GM19328 (cell line): Measurements from ENCODE around the gene KIF13A.
"Not testable (repeated sequence)": the region's sequence is repeated elsewhere in the genome, so short reads cannot be mapped to it uniquely, and the experiment has no call there.

Source experiments
- ATAC-seq: cut with Tn5 transposase; IDR thresholded peaks from one replicate; pipeline ENCODE4 v1.9.1; 2021; ENCODE audit warnings: mild to moderate bottlenecking, moderate library complexity; ENCODE audit not compliant: unreplicated experiment

Gene KIF13A

DNA sequence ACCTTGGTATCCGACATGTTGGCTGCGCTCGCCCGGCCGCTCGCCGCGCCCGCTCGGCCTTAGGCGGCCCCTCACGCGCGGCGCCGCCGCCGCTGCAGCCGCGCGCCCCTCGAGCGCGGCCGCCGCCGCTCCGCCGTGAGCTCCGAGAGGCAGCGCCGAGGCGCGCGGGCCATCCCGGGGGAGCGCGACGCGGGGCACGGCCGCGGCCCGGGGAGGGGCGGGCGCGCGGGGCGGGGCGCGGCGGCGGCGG lies at the start of gene KIF13A:
TSS of gene KIF13A (minus strand) at position 189 of the 250 bp plus-strand sequence. CDS start at position 17, 172 bp downstream.
- peak; percentile 26 for ATAC-seq

DNA sequence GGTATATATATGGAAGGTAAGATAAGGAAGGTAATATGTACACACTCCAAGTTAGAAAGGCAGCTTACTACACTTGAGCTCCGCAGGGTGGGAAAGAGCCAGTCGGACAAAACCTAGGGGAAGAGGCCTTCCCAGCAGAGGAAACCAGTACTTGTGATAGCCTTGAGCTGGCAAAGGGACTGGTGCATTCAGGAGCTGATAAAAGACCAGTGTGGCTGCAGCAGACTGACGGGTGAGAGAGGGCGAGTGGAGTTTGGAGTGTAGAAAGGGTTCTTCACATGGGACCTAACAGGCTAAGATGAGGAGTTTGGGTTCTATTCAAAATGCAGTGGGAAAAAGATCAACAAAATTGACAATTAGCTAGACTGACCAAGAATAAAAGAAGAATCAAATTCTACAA lies 49.3 kb upstream of the KIF13A start:
- ATAC-seq: no peak

DNA sequence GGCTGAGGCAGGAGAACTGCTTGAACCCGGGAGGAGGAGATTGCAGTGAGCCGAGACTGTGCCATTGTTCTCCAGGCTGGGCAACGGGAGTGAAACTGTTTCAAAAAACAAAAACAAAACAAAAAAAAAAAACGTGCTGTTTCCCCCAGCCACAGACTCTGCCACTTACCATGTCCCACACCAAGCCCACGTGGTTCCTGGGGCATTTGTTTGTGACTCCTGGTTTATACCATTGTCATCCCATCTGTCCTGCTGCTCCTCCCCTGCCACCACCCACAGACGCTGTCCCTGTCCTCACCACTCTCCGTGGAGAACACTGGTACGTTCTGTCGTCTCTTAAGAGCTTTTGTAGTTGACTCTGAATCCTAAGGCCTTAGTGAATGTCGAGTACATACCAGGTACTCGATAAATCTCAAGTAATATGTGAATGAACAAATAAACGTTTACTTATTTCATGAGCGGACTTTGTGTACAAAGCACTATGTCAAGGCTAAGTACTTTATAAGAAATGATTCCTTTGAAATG lies 48.0 kb upstream of the KIF13A start:
- ATAC-seq: no peak

DNA sequence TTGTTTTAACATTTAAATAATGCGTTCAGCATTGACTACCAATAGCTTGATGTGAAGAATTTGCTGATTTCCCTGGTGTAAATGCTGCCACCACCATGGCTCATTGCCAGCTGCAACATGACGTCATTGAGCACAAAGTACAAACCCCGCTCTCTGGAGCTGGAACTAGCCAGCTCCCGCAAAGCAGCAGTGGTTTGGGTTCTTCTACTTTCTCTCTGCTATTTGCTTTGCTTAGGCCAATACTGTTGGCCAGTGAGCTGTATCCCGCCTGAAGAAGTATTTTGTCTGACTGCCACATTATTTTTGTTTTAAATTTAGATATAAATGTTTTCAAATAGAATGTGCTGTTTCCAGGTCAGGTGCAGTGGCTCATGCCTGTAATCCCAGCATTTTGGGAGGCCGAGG lies 47.4 kb upstream of the KIF13A start:
- no peak for ATAC-seq

DNA sequence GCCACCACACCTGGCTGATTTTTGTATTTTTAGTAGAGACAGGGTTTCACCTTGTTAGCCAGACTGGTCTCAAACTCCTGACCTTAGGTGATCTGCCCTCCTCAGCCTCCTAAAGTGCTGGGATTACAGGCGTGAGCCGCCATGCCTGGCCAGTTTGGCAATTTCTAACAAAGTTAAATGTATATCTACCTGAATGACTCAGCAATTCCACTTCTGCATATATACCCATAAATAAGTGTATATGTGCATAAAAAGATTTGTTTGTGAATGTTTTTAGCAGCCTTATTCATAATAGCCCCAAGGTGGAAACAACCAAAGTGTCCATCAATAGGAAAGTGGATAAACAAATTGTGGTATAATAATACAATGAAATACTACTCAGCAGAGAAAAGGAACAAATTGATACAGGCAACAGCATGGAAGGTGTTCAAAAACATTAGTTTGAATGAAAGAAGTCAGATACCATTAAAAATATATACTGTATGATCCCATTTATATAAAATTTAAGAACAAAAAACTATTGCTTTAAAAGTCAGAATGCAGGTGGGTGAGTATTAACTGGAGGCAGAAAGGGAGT lies 44.3 kb upstream of the KIF13A start:
- no peak for ATAC-seq

DNA sequence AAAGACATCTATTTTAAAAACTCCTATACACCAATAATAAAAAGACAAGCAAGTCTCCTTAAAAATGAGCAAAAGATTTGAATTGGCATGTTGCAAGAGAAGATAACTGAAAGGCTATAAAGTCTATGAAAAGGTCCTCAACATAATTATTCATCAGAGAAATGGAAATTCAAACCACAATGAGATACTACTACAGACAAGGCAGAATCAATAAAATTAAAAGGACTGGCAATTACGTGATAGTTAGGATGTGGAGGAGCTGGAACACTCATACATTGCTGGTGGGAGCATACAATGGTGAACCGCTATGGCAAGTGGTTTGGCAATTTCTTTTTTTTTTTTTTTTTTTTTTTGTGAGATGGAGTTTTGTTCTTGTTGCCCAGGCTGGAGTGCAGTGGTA lies 43.8 kb upstream of the KIF13A start:
- ATAC-seq: no peak

DNA sequence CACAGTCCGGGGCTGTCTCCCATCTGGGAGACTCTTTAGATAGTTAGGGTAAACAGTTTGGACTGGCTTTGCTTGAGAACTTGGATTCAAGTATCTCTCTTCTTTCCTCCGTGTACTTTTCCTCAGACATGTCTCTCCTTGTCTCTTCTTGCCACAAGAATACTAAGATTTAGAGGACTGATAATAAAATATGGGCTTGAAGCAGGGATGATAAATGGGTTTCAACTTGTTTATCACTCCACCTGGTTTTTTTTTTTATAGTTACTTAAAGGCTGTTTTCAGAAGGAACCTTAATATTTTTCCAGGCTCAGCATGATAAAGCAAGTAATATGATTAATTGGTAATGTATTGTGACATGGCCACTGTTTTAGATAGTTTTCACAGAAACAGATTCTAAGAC lies 40.9 kb upstream of the KIF13A start:
- no peak for ATAC-seq

DNA sequence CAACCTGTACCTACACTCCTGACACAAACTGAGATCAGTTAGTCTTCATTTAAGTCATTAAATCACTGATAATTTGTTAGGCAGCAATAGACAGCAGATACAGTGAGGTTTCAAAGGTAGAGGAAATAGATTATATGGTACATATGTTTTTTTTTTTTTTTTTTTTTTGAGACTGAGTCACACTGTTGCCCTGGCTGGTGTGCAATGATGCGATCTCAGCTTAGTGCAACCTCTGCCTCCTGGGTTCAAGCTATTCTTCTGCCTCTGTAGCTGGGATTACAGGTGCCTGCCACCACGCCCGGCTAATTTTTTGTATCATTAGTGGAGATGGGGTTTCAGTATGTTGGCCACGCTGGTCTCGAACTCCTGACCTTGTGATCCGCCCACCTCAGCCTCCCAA lies 38.2 kb upstream of the KIF13A start:
- ATAC-seq: no peak

DNA sequence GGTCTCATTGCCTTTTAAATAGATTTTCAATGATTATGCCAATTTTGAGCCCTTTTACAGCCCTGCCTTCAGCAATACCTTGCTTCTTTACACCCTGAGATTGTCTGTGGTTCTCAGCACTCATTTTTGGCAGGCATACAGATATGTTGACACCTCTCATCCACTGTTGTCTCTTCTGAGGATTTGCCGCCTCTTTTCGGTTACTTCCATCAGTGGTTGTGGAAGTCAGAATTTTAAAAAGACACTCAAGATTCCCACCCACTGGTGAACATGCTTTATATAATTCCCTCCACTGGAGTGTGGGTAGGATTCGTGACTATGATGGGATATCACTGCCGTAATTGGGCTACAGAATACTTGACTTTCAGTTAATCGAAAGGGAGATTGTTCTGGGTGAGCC lies 37.4 kb upstream of the KIF13A start:
- ATAC-seq: no peak

DNA sequence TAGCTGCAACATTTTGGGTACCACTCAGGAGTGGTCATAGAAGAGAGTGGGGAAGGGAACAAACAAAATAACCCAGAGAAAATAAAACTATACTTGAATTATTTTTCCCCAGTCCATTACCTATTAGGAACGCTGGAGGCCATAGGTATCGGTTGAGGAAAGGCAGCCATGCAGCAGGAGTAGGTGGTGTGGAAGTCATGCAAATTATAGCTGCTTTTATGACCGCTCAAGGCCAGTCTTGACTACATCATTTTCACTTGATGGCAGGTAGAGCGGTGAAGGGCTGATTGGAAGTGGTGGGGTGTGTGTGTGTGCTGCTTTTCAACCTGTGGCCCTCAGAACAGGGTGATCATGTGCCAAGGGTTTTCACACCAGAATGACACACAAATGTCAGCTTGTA lies 36.5 kb upstream of the KIF13A start:
- ATAC-seq: no peak

DNA sequence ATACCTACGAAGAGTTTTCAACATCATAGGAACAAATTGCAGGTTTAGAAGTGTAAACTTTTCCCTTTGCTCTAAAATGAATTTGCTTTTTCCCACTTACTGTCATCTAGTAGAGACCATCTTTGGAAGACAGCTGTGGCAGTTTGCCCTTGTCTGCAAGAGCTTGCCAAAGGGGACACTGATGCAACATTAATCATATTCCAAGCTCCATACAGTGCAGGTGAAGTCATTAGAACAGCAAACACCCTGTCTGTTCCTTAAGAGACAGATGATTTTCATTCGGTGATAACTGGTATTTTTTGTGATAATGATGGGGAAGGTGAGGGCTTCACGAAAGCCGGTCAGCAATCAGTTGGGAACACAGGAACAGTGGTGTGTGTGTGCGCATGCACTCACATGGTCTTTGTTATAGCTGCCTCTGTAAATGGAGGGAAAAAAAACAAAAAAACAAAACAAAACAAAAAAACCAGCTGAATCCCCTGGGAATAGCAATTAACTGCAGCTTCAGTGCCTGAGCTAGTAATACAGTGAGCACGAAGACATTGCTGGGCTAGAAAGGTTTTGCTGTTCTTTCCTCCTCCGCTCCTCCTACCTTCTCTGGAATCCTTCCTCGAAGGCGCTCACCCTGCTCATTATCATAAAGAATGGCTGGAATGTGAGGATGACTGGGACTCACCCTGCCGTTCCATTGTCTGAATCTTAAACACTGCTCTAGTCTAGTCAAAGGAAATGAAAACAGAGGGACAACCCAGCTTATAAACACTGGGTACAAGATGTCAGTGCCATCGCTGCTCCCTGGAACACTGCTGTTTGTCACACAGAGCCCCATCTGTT lies 35.2 kb upstream of the KIF13A start:
- ATAC-seq: no peak

DNA sequence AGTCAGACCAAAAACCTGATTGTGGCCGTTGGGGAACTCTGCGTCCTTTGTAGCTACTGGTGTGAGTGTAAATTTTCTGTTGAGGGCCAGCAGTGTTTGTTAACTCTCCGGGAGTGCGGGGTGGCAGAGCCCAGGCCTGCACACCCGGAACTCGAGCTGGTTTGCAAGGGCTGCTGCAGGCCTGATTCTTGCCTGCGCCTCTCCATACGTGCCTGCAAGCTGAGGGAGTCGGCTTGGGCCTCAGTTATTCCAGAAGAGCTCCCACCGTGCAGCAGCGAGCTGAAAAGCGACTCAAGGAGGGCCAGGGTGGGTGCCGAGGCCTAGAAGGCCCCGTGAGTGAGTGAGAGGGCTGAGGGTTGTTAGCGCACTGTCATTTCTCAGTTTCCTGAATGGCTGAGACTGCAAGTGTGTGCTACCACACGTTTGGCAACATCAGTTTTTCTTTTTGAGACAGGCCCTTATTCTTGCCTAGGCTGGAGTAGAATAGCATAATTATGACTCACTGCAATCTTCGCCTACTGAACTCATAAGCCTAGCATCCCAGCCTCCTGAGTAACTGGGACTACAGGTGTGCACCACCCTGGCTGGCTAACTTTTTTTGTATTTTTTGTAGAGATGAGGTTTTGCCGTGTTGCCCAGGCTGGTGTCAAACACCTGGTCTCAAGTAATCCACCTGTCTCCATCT lies 33.9 kb upstream of the KIF13A start:
- ATAC-seq: no peak

DNA sequence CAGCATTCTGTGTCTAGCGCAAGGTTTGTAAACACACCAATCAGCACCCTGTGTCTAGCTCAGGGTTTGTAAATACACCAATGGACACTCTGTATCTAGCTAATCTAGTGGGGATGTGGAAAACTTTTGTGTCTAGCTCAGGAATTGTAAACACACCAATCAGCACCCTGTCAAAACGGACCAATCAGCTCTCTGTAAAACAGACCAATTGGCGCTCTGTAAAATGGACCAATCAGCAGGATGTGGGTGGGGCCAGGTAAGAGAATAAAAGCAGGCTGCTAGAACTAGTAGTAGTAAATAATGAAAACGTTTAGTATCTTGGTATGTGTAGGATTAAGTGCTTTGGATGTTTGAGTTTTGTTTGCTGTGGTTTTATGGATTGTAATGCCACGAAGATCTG lies 33.1 kb upstream of the KIF13A start:
- ATAC-seq: not testable (repeated sequence)

DNA sequence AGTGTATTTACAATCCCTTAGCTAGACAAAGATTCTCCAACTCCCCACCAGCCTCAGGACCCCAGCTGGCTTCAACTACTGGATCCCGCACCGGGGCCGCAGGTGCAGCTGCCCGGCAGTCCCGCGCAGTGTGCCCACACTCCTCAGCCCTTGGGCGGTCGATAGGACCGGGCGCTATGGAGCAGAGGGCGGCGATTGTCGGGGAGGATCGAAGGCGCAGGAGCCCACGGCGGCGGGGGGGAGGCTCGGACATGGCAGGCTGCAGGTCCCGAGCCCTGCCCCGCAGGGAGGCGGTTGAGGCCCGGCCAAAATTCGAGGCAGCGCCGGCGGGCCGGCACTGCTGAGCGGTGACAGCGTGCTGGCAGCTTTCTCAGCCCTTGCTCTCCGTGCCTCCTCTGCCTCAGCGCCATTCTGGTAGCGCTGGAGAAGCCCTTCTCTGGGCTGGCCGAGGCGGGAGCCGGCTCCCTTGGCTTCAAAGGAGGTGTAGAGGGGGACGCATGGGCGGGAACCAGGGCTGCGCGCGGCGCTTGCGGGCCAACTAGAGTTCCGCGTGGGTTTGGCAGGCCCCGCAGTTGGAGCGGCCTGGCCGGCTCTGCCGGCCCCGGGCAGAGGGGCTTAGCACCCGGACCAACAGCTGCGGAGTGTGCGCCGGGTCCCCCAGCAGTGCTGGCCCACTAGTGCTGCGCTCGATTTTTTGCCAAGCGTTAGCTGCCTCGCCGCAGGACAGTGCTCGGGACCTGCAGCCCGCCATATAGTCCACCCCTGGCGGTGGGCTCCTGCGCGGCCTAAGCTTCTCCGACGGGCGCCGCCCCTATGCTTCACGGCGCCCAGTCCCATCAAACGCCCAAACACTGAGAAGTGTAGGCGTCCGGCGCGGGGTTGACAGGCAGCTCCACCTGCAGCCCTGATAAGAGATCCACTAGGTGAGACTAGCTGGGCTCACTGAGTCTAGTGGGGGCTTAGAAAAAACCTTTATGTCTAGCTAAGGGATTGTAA lies 32.4 kb upstream of the KIF13A start:
- no peak for ATAC-seq

DNA sequence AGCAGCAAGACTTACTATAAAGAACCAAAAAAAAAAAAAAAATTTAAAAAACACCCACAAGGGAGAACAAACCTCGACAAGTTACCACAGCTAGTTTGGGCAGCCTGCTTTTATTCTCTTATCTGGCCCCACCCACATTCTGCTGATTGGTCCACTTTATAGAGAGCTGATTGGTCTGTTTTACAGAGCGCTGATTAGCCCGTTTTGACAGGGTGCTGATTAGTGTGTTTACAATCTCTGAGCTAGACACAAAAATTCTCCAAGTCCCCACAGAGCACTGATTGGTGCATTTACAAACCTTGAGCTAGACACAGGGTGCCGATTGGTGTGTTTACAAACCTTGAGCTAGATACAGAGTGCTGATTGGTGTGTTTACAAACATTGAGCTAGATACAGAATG lies 31.7 kb upstream of the KIF13A start:
- ATAC-seq: not testable (repeated sequence)

DNA sequence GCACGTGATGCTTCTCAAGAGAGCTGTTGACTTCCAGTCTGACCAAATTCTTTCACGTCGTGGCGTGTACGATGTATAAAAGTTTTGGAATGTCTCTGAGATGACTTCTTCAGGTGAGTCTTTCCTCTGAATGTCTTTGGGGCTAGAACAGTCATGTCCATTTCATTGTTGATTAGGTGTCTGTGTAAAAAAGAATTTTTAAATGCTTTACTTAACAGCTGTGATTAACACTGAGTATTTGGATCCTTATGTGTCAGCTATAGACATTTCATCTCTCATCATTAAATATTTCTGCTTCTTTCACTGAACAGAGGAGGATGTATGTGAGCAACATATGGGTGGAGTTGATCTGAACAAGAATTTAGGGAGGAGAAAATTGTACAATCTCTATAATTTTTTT lies 29.3 kb upstream of the KIF13A start:
- ATAC-seq: no peak

DNA sequence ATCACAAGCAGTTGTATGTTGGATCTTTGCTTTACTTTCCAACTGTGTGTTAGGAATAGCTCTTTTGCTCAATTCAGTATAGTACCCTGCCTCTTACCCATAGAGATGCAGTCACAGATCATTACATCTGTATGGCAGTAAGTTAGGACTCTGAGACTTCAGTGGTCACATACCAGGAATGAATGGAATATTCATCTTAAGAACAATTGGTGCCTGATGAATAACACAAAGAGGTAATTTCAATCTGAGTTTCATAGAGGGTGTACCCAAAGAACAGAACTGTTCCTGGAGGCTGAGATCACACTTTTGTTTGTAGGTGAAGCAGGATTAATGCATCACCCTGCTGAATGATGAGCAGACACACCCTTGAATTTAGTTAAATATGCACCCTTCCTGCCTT lies 28.7 kb upstream of the KIF13A start:
- no peak for ATAC-seq

DNA sequence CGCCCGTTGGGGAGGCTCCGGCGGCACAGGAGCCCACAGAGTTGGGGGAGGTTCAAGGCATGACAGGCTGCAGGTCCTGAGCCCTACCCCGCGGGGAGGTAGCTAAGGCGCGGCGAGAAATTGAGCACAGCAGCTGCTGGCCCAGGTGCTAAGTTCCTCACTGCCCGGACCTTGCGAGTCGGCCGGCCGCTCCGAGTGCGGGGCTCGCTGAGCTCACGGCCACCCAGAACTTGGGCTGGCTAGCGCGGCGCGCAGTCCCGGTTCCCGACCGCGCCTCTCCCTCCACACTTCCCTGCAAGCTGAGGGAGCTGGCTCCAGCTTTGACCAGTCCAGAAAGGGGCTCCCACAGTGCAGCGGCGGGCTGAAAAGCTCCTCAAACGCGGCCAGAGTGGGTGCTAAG lies 23.9 kb upstream of the KIF13A start:
- no peak for ATAC-seq

DNA sequence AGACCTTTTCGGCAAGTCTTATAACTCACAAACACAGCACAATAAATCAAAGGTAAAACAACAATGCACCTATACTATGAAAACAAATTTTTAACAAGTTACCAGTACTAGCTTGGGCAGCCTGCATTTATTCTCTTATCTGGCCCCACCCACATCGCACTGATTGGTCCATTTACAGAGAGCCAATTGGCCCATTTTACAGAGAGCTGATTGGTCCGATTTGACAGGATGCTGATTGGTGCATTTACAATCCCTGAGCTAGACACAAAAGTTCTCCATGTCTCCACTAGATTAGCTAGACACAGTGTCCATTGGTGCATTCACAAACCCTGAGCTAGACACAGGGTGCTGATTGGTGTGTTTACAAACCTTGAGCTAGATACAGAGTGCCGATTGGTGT lies 23.1 kb upstream of the KIF13A start:
- ATAC-seq: not testable (repeated sequence)

DNA sequence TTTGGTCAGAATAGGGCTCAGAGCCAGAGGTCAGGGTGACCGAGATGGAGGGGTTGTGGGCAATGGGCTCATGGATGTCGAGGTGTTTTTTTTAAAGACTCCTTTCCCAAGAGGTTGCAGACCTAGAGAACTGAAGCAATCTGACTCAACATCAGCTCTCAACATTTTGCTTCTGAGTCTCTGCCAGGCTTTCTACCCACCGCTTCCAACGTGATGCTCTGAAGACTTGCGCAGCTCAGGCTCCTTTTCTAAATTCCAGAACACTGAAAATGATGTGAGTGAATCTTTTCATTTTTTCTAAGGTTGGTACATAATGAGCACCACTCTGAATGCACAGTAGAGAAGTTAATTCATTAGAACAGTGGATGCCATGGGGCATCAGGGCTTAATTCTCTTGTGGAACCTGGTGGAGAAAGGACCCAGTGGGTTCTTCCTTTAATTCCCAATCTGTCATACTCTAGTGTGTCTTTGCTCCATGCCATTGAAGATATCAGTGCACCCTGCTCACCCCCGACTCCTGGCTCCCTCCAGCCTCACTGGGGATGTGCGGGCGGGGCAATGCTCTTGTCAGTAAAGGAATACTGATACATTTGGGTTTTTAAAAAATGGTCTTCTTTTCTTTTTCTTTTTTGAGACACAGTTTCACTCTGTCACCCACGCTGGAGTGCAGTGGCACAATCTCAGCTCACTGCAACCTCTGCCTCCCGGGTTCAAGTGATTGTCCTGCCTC lies 17.0 kb upstream of the KIF13A start:
- no peak for ATAC-seq
